ENCODE results near the gene WDR93.
A peak's percentile ranks its signal among the peaks of the same experiment; 100 is the strongest.
"Not testable (repeated sequence)": the region's sequence is repeated elsewhere in the genome, so short reads cannot be mapped to it uniquely, and the experiment has no call there.

WDR93 gene

DNA sequence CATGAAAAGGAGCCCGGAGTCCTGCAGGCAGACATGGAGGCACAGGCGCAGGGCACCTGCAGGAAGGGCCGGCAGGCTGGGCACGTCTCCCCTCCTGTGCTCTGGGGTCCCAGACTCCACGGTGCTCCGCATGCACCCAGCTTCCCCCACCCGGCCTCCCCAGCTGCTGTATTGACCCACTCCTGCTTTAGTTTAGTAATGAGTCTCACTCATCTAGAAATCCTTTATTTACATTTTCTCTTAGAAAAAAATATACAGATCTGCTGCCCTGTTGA, 94.0 kb downstream of the WDR93 start:
- peaks cover 0 to 2% of the 10 kb centered on the region in 2 donors for H3K9me3 ChIP-seq (ENCODE audit: control insufficient read depth in 1 of 2, low read length in 2 of 2)
- peaks cover 45 to 51% of the 10 kb centered on the region in 2 donors for H3K4me1 ChIP-seq (ENCODE audit: control insufficient read depth in 1 of 2, insufficient read depth in 2 of 2, low read length in 2 of 2)
- H3K27me3 ChIP-seq (ENCODE audit: control insufficient read depth in 1 of 2, insufficient read depth in 2 of 2, low read length in 2 of 2) = no peaks in the 10 kb centered on the region
- peaks cover 23 to 24% of the 10 kb centered on the region in 2 donors for H3K36me3 ChIP-seq (ENCODE audit: control insufficient read depth in 1 of 2, insufficient read depth in 2 of 2, low read length in 2 of 2)
- H3K9ac ChIP-seq (ENCODE audit: low read depth in 1 of 2, low read length in 2 of 2) = no peak overlapping the region
- peak overlapping the region; percentile 55 for H3K27ac ChIP-seq (ENCODE audit: low read depth, low read length)
- no peak overlapping the region for H3K4me3 ChIP-seq (ENCODE audit: low read depth in 1 of 2, low read length in 2 of 2)

DNA sequence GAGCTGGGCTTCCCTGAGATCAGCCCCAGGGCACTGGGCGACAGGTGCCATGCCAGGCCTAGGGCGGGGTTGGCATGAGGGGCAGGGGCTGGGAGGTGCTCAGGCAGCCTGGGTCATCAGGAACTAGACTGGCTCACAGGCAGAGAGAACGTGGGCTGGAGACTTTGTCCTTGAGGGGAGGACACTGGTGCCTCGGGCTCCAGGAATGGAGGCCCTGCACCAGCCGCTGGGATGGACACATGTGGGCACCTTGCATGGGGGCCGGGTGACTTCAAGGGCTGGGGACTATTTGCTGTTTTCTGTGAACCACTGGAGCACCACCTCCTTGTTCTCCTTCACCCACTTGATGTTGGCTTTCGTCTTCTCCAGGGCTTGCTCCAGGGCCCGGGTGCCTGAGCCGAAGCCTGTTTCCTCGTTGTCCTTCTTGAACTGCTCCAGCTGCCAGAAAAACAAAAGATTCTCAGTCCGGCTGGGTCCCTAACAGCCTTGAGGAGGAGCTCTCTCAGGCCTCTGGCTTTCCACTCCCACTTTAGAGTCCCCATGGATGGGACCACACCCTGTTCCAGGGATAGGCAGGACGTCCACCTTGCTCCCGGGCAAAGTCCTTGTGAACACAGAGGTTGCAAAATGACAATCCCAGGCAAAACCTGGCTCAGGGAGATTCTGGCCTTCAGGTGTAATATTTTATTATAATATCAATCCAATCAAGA, 94.6 kb downstream of the WDR93 start:
- Histone ChIP-seq H3K27me3 (ENCODE audit: control insufficient read depth in 1 of 2, insufficient read depth in 2 of 2, low read length in 2 of 2) (no peaks in the 10 kb centered on the region), H3K9me3 (ENCODE audit: control insufficient read depth in 1 of 2, low read length in 2 of 2) (peaks cover 0 to 2% of the 10 kb centered on the region in 2 donors), H3K27ac (ENCODE audit: low read depth, low read length) (peak overlapping the region; percentile 55), H3K9ac (ENCODE audit: low read depth in 1 of 2, low read length in 2 of 2) (no peak overlapping the region), H3K4me1 (ENCODE audit: control insufficient read depth in 1 of 2, insufficient read depth in 2 of 2, low read length in 2 of 2) (peaks cover 45 to 51% of the 10 kb centered on the region in 2 donors), H3K4me3 (ENCODE audit: low read depth in 1 of 2, low read length in 2 of 2) (no peak overlapping the region), H3K36me3 (ENCODE audit: control insufficient read depth in 1 of 2, insufficient read depth in 2 of 2, low read length in 2 of 2) (peaks cover 23 to 25% of the 10 kb centered on the region in 2 donors)

DNA sequence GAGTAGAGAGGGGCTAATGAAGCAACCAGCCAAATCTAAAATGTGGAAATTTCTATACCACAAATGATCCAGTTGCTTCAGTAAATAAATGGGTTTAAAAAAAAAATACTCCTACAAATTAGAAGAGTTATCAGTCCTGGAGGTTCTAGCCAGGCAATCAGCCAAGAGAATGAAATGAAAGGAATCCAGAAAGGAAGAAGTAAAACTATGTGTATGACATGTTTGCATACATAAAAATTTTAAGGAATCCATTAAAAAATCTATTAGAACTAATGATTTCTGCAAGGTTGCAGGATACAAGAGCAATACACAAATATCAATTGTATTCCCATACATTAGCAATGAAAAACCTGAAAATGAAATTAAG, 95.1 kb downstream of the WDR93 start:
- peaks cover 0 to 2% of the 10 kb centered on the region in 2 donors for H3K9me3 ChIP-seq (ENCODE audit: control insufficient read depth in 1 of 2, low read length in 2 of 2)
- H3K4me3 ChIP-seq (ENCODE audit: low read depth in 1 of 2, low read length in 2 of 2) = no peak overlapping the region
- no peak overlapping the region for H3K27ac ChIP-seq (ENCODE audit: low read depth, low read length)
- H3K27me3 ChIP-seq (ENCODE audit: control insufficient read depth in 1 of 2, insufficient read depth in 2 of 2, low read length in 2 of 2) = no peaks in the 10 kb centered on the region
- H3K4me1 ChIP-seq (ENCODE audit: control insufficient read depth in 1 of 2, insufficient read depth in 2 of 2, low read length in 2 of 2) = peaks cover 44 to 48% of the 10 kb centered on the region in 2 donors
- H3K9ac ChIP-seq (ENCODE audit: low read depth in 1 of 2, low read length in 2 of 2) = no peak overlapping the region
- peaks cover 23 to 30% of the 10 kb centered on the region in 2 donors for H3K36me3 ChIP-seq (ENCODE audit: control insufficient read depth in 1 of 2, insufficient read depth in 2 of 2, low read length in 2 of 2)

DNA sequence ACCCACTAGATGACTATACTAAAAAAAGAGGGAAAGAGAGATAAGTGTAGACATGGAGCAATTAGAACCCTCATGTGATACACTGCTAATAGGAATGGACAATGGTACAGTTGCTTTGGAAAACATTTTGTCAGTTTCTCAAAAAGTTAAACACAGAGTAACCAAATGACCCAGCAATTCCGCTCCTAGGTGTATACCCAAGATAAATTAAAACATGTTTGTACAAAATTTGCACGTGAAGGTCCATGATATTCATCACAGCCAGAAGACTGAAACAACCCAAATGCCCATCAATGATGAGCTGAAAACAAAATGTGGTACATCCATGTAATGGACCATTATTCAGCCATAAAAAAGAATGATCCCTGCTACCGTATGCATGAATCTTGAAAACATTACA, 97.3 kb downstream of the WDR93 start:
- peaks cover 36 to 52% of the 10 kb centered on the region in 2 donors for H3K36me3 ChIP-seq (ENCODE audit: control insufficient read depth in 1 of 2, insufficient read depth in 2 of 2, low read length in 2 of 2)
- H3K9ac ChIP-seq (ENCODE audit: low read depth in 1 of 2, low read length in 2 of 2) = no peak overlapping the region
- H3K4me3 ChIP-seq (ENCODE audit: low read depth in 1 of 2, low read length in 2 of 2) = no peak overlapping the region
- H3K4me1 ChIP-seq (ENCODE audit: control insufficient read depth in 1 of 2, insufficient read depth in 2 of 2, low read length in 2 of 2) = peaks cover 28 to 36% of the 10 kb centered on the region in 2 donors
- H3K27me3 ChIP-seq (ENCODE audit: control insufficient read depth in 1 of 2, insufficient read depth in 2 of 2, low read length in 2 of 2) = no peaks in the 10 kb centered on the region
- H3K9me3 ChIP-seq (ENCODE audit: control insufficient read depth in 1 of 2, low read length in 2 of 2) = peaks cover 0 to 2% of the 10 kb centered on the region in 2 donors
- no peak overlapping the region for H3K27ac ChIP-seq (ENCODE audit: low read depth, low read length)

DNA sequence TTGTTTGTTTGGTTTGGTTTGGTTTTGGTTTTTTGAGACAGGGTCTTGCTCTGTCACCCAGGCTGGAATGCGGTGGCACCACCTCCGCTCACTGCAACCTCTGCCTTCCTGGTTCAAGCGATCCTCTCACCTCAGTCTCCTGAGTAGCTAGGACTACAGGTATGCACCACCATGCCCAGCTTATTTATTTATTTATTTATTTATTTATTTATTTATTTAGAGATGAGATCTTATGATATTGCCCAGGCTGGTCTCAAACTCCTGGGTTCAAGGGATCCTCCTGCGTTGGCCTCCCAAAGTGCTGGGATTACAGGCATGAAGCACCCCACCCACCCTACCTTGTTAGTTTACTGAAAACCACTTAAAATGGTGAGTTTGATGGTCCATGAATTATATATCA, 98.0 kb downstream of the WDR93 start:
- not testable (repeated sequence) for H3K9ac ChIP-seq (ENCODE audit: low read depth in 1 of 2, low read length in 2 of 2); H3K4me3 ChIP-seq (ENCODE audit: low read depth in 1 of 2, low read length in 2 of 2); H3K27me3 ChIP-seq (ENCODE audit: control insufficient read depth in 1 of 2, insufficient read depth in 2 of 2, low read length in 2 of 2); H3K9me3 ChIP-seq (ENCODE audit: control insufficient read depth in 1 of 2, low read length in 2 of 2); H3K27ac ChIP-seq (ENCODE audit: low read depth, low read length)
- Histone ChIP-seq H3K36me3 (ENCODE audit: control insufficient read depth in 1 of 2, insufficient read depth in 2 of 2, low read length in 2 of 2) (peaks cover 40 to 56% of the 10 kb centered on the region in 2 donors), H3K4me1 (ENCODE audit: control insufficient read depth in 1 of 2, insufficient read depth in 2 of 2, low read length in 2 of 2) (peaks cover 23 to 31% of the 10 kb centered on the region in 2 donors)

DNA sequence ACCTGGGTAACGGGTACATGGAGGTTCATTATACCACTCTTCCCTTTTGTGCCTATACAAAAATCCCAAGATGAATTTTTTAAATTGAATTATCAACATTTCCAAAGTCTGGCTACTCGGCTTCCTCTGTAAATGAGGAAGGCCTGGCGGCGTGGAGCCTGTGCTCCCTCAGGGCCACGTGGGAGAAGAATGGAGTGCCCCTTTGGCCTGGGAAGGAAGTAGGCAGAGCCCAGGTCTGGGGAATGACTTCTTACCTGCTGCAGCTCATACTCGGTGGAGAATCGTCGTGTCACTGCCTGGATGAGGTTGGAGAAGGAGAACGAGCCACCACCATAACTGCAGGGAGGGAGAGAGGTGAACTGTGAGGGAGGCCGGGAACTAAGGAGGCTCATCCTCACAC, 99.6 kb downstream of the WDR93 start:
- H3K4me1 ChIP-seq (ENCODE audit: control insufficient read depth in 1 of 2, insufficient read depth in 2 of 2, low read length in 2 of 2) = peaks cover 9 to 16% of the 10 kb centered on the region in 2 donors
- H3K9ac ChIP-seq (ENCODE audit: low read depth in 1 of 2, low read length in 2 of 2) = no peak overlapping the region
- H3K4me3 ChIP-seq (ENCODE audit: low read depth in 1 of 2, low read length in 2 of 2) = no peak overlapping the region
- no peaks in the 10 kb centered on the region for H3K27me3 ChIP-seq (ENCODE audit: control insufficient read depth in 1 of 2, insufficient read depth in 2 of 2, low read length in 2 of 2)
- H3K9me3 ChIP-seq (ENCODE audit: control insufficient read depth in 1 of 2, low read length in 2 of 2) = peaks cover 0 to 2% of the 10 kb centered on the region in 2 donors
- no peak overlapping the region for H3K27ac ChIP-seq (ENCODE audit: low read depth, low read length)
- H3K36me3 ChIP-seq (ENCODE audit: control insufficient read depth in 1 of 2, insufficient read depth in 2 of 2, low read length in 2 of 2) = peaks cover 39 to 62% of the 10 kb centered on the region in 2 donors

DNA sequence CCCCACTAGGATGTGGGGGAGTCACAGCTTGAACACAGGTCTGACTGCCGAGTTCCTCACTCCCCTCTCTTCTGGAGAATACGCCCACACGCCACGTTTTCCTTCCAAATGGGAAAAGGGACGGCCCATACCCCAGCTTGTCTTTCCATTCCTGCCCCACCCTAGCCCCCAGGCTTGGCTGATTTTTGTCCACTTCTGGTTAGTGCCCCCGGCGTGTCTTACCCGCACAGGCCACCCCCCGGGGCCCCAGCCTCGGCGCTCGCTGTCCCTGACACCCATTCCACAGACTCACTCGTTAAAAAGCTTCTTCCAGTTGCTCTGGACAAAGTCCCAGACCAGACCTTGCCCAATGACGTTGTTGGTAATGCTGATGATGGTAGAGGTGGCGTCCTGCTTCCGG, 100.0 kb downstream of the WDR93 start:
- peaks cover 42 to 65% of the 10 kb centered on the region in 2 donors for H3K36me3 ChIP-seq (ENCODE audit: control insufficient read depth in 1 of 2, insufficient read depth in 2 of 2, low read length in 2 of 2)

DNA sequence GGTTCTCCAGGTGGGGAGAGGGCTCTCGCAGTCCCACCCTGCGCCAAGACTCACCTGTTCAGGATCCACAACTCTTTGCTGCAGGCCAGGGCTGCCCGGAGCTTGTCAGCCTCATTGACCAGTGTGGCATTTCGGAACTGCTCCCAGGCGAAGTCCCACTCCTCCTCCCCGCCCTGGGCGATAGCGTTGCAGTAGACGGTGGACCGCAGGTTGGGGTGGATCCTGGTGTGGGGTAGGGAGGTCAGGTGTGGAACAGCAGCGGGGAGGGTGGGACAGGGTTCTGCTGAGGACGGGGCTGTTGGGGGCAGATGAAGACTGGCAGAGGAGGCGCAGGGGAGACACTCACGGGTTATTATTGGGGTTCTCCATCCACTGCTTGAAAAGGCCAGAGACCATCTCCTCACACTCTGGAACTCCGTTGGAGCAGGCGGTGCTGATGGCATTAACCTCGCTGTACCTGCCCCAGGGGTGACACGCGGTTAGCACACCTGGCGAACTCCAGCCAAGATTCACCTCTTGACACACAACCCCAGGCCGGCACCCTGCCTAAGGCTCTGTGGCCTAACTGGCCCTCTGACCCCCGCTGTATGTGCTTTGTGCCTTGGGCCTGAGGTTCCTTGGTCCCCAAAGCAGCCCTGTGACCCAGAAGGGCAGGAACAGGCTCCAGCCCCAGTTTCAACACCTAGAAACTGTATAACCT, 101.6 kb downstream of the WDR93 start:
- Histone ChIP-seq H3K9me3 (ENCODE audit: control insufficient read depth in 1 of 2, low read length in 2 of 2) (peaks cover 0 to 2% of the 10 kb centered on the region in 2 donors), H3K9ac (ENCODE audit: low read depth in 1 of 2, low read length in 2 of 2) (no peak overlapping the region), H3K27ac (ENCODE audit: low read depth, low read length) (no peak overlapping the region), H3K4me3 (ENCODE audit: low read depth in 1 of 2, low read length in 2 of 2) (no peak overlapping the region), H3K27me3 (ENCODE audit: control insufficient read depth in 1 of 2, insufficient read depth in 2 of 2, low read length in 2 of 2) (no peaks in the 10 kb centered on the region), H3K4me1 (ENCODE audit: control insufficient read depth in 1 of 2, insufficient read depth in 2 of 2, low read length in 2 of 2) (peaks cover 3 to 6% of the 10 kb centered on the region in 2 donors), H3K36me3 (ENCODE audit: control insufficient read depth in 1 of 2, insufficient read depth in 2 of 2, low read length in 2 of 2) (peaks cover 43 to 72% of the 10 kb centered on the region in 2 donors)

More for the DNA sequence above, 100.0 kb downstream of the WDR93 start:
- Histone ChIP-seq H3K4me1 (ENCODE audit: control insufficient read depth in 1 of 2, insufficient read depth in 2 of 2, low read length in 2 of 2) (peaks cover 8 to 14% of the 10 kb centered on the region in 2 donors), H3K27ac (ENCODE audit: low read depth, low read length) (no peak overlapping the region), H3K9ac (ENCODE audit: low read depth in 1 of 2, low read length in 2 of 2) (no peak overlapping the region), H3K27me3 (ENCODE audit: control insufficient read depth in 1 of 2, insufficient read depth in 2 of 2, low read length in 2 of 2) (no peaks in the 10 kb centered on the region), H3K9me3 (ENCODE audit: control insufficient read depth in 1 of 2, low read length in 2 of 2) (peaks cover 0 to 2% of the 10 kb centered on the region in 2 donors), H3K4me3 (ENCODE audit: low read depth in 1 of 2, low read length in 2 of 2) (no peak overlapping the region)

Measured in duodenal mucosa (tissue), 2 donors.